ENCODE measurements around the gene CHAD.

CHAD gene

GRCh38 chr17:50478391-50479381, 10.0 kb upstream of the CHAD start, which contains the start of gene RSAD1 (continued):
- TF ChIP-seq ZBTB26 (tag by site-specific recombination; optimal IDR thresholded peaks at IDR 0.05) (peak; percentile 90), KLF8 (tag by site-specific recombination; IDR thresholded peaks at IDR 0.05) (0 out of 2 replicates have a peak, but pooled peaks have one; percentile 30), CTCF (tag by site-specific recombination; IDR thresholded peaks at IDR 0.05) (peak; percentile 83; the same call in 1 of the 2 replicates), ZNF513 (tag by site-specific recombination; IDR thresholded peaks at IDR 0.05) (0 out of 2 replicates have a peak, but pooled peaks have one; percentile 28), EGR2 (tag by site-specific recombination; IDR thresholded peaks at IDR 0.05; ENCODE audit: low read depth) (peak; percentile 57; the same call in 1 of the 2 replicates), PATZ1 (tag by site-specific recombination; IDR thresholded peaks at IDR 0.05) (0 out of 2 replicates have a peak, but pooled peaks have one; percentile 42), ZNF639 (tag by site-specific recombination; IDR thresholded peaks at IDR 0.05) (no peak), BCL11A (tag by site-specific recombination; IDR thresholded peaks at IDR 0.05; ENCODE audit: low read depth) (no peak), SCRT1 (tag by site-specific recombination; IDR thresholded peaks at IDR 0.05; ENCODE audit: borderline replicate concordance) (no peak), ZNF596 (tag by site-specific recombination; IDR thresholded peaks at IDR 0.05) (peak; percentile 72; the same call in 1 of the 2 replicates), PBX3 (CRISPR knock-in tag; IDR thresholded peaks at IDR 0.05) (peak; percentile 90; the same call in 1 of the 2 replicates), ZSCAN5A (tag by site-specific recombination; IDR thresholded peaks at IDR 0.05) (0 out of 2 replicates have a peak, but pooled peaks have one; percentile 59), ZNF660 (tag by site-specific recombination; IDR thresholded peaks at IDR 0.05) (peak; percentile 95), ZNF148 (tag by site-specific recombination; IDR thresholded peaks at IDR 0.05; ENCODE audit: borderline replicate concordance) (no peak), ZNF184 (tag by site-specific recombination; IDR thresholded peaks at IDR 0.05) (peak; percentile 68; the same call in 1 of the 2 replicates), ZNF155 (tag by site-specific recombination; IDR thresholded peaks at IDR 0.05) (no peak), ZNF692 (tag by site-specific recombination; IDR thresholded peaks at IDR 0.05) (peak; percentile 52; the same call in 1 of the 2 replicates), KLF17 (tag by site-specific recombination; IDR thresholded peaks at IDR 0.05) (peak; percentile 15), ZNF585B (tag by site-specific recombination; IDR thresholded peaks at IDR 0.05) (no peak), ZNF561 (tag by site-specific recombination; IDR thresholded peaks at IDR 0.05; ENCODE audit: borderline replicate concordance) (peak; percentile 95)
